ENCODE measurements around the gene CKMT2.

Gene CKMT2

DNA sequence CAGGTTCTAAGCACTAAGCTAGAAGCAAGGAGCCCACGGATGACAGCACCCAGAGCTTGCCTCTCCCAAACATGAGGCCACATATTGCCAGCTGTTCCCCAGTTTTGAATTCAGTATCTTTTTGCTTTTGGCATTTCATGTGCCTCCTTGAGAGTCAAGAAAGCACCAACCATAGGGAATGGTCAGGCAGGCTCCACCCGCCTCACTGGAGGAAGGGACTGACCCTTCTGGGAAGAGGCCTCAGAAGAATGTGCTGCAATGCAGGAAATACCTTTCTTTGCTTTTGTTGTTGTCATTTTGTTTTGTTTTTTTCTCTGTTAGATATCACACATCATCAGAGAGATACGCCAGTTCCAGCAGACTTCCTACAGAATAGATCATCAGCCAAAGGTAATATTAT is 13.7 kb upstream of the CKMT2 start:
- DNase-seq = no peak

DNA sequence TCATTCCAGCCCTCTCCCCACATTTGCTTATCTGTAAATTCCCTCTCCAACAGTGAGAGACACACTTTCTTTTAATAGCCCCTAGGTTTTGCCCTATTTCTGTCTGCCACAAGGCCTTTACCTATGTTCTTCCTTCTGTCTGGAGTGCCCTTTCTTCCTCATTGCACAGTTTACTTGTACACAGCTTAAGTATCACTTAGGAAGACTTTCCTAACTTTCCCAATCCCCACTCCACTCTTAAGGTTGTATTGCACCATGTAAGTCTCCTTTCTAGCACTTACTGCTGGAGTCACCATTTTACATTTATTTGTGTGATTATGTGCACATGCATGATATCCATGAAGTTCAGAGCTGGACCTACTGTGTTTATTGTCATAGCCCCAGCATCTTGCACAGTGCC is 10.8 kb upstream of the CKMT2 start:
- DNase-seq = no peak

DNA sequence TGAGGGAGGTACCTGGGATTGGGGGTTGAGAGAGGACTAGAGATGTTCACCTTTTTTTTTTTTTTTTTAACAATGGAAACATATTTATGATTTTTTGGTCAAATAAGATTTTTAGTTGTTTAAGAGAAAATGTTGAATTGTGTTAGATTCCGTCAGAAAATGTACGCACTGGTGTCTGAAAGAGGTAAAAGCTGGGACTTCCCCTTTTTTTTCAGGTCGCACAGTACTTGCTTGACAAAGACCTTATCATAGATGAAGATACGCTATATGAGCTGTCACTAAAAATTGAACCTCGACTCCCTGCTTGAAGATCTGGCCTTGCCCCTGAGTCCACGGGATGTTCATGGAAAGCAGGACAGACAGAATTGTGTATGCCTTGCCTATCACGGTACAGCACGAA is 7.7 kb upstream of the CKMT2 start:
- DNase-seq = no peak

DNA sequence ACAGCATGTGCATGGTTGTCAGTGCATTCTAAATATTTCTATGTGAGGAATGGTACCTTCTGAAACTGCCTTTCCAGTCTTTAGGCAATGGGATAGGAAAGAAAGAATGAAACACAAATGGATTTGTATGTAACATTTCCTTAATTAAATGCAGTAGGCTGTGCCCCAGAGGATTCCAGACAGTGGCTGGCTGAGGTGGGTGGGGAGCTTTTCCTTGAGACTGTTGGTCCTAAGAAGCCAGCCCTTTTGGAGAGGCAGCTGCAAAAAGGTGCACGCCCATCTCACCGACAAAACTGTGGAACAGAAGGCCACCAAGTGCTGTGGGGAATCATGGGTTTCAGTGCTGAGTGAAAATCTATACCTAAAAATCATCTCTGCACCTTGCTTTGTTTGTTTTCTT is 6.8 kb upstream of the CKMT2 start:
- DNase-seq = no peak

DNA sequence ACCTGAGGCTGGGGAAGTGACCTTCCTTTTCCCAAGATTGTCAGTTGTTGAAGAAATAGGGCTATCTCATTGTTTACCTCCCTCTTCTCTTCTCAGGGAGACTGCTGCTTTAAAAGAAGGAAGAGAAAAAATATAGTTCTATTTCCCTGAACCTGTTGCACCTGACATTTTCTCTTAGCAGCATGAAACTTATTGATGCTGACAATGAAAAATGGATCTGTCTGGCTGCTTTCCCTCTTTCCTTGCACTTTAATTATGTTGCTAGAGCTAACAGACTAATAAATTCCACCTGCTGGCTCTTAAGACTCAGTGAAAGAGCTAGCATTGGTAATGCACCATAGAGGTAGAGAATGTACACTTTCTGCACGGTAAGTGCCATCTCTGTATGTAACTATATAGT is 6.2 kb upstream of the CKMT2 start:
- DNase-seq = no peak

DNA sequence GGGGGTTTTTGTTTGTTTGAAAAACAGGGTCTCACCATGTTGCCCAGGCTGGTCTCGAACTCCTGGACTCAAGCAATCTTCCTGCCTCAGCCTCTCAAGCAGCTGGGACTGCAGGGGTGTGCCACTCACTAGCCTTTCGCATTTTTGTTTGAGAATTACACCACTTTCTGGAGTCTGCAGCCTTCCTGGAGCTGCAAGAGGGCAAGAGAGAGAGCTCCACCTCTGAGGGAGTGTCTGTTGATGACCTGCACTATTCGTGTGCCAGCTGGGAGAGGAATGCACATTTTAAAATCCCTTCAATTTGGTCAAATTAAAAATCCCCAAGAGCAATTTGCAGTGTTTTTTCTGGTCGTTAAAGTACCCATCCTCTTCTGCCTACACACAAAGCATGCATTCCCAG is 5.0 kb upstream of the CKMT2 start:
- no peak for DNase-seq

DNA sequence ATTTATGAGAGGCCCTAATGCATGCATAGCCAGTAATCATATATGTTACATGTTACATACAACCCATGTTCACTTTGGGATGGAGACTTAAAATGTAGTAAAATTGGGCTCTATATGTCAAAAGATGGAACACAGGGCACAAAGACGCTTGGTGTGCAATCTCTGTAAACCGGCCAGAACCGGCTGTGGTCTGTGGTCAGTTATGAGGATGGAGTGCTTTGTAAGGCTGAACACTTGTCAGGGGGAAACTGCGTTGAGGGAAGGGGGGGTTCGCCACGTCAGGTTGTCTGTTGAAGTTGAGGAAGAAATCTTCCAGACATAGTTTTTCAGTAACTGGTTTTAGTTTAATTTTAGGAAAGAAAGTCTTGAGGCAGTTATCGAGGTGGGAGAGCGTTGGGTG is 2.7 kb upstream of the CKMT2 start:
- DNase-seq = no peak

DNA sequence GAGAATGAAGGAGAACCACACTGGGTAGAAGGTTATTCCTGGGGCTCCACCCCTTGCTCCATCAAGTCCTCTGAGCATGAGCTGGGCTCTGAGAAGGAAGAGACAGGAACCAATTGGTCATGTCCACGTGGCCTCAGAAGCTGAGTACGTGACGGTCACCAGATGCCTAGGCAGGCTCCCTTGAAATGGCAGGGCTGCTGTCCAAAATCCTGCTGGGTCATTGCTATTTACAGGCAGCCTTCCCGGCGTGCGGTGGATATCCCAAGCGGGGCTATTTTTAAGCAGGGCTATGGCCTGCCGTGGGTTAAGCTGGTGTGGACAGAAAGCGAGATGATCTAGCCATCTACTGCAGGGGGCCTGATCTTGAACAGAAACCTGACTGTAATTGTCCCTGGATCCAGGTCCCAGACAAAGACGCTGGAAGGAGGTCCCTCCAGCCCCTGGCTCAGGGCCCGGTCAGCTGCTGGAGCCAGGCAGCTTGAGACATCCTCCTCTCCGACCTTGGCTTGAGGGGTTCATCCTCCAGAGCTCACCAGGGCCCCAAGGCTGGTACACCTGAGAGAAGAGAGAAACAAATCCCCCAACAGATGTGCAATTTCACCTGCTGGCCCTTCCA is 550 bp upstream of the CKMT2 start:
- peak in 1 of 2 experiments; percentile 25 for DNase-seq

DNA sequence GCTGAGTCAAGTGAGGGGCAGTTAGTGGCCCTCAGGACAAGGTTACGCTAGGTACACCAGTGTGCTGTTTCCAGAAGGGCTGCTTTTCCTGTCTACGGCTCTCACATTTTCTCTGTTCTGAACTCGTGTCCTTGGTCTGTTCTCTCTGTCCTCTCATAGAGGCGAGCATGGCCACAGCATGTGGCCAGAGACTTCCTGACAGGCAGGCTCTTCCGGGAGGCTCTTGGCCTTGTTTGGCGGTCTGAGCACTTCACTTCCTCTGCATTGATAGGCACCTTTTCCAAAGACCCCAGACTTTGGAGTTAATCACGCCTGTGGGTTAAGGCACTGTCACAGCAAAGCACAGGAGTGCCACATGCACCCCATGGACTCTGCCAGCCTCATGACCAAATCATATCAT is 1.2 kb downstream of the CKMT2 start:
- DNase-seq = no peak

DNA sequence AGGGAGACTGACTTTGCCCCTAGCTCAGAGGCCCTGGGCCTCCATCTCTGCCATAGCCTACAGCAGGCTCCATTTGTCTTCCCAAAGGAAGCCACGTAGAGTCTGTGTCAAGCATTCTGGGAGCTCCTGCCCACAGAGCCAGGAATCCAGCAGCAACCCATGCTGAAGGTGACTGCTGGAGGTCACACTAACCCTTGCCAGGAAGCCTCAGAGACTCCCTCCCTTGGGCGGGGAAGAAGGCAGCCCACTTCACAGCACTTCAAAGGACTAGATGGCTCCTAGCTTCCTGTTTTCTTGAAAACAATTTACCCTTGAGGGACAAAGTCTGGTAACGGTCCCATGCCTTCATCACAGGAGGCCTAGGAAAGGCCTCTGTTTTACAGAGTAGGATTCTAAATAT is 1.7 kb downstream of the CKMT2 start:
- no peak for DNase-seq

DNA sequence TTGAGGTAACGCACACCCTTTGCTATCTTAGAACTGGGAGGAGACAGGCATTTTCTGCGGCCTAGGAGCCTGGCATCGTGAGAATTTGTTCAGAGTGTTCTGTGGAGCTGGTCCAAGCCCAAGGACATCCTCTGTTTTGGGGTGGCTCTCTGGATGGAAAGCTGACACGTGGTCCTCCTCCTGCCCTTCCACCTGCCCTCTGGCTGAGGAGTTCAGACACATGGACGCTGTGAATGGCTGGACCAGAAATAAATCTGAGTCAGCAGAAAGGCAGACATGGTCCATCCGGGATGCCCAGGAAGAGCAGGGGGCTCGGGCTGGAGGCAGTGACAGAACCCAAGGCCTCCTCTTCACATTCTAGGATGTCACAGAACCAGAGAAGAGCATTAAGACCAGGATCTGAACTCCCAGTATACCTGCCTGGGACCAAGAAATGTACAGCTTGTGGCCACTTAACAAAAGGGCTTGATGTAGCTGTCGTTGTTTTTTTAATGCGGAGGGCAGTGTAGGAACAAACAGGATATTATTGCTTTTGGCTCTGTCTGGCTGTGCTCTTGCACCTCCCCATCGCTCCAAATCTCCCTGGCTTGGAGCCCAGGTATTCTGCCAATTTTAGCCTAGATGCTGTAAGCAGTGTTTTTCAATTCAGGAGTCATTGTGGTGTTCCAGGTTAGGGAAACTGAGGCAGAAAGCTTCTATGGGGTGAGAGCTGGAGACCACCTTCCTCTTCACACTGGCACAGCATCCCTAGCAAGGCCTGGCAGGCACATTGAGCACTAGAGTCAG is 2.4 kb downstream of the CKMT2 start:
- peak in 1 of 2 experiments; percentile 30 for DNase-seq

DNA sequence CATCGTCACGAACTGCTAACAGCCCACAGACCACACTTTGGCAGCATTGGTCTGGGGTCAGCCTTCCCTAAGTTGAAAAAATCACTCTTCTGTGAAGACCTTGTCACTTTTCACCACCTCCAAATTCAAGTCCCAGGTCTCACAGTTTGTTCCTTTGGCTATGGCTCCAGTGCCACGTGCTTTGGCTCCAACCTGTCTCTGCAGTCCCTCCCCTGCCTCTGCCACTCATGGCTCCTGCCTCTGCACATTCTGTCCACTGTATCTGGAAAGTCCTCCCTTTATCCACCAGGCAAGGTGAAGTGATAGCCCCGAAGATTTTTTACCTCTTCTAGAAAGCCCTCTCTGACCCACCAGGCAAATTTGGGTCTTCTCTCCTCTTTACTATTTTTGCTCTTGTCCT is 5.3 kb downstream of the CKMT2 start:
- DNase-seq = no peak

DNA sequence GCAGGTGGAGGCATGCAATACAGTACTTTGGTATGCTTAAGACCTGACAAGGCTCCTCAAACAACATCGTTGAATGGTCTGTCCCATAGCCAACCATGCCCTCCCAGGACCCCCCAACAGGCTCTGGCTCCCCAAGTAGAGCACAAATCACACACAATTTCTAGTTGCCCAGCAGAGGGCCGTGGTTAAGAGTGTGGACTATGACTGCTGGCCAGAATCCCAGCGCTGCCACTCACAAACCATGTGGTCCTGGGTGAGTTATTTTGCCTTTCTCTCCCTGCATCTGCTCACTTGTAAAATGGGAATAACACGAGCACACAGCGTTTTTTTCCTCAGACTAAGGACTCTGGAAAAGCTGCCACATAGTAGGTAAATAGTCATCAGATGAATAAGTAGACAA is 6.5 kb downstream of the CKMT2 start:
- no peak for DNase-seq

DNA sequence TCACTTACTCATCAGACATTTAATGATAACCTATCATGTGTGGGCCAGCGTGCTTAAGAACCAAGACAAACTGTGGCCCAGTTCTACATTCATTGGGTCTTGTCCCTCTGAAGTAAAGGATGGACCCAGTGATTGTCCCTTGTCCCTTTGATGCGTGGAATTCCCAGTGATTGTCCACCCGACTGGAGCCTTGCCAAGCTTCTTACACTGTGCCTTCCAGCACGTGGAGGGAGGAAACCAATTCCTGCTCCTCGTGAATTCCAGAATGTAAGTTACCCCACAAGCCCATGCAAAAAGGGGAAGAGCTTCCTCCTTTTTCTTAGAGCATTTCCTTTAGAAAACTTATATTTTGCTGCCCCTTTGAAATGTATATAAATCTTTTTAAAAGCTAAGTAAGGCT is 7.9 kb downstream of the CKMT2 start:
- no peak for DNase-seq

DNA sequence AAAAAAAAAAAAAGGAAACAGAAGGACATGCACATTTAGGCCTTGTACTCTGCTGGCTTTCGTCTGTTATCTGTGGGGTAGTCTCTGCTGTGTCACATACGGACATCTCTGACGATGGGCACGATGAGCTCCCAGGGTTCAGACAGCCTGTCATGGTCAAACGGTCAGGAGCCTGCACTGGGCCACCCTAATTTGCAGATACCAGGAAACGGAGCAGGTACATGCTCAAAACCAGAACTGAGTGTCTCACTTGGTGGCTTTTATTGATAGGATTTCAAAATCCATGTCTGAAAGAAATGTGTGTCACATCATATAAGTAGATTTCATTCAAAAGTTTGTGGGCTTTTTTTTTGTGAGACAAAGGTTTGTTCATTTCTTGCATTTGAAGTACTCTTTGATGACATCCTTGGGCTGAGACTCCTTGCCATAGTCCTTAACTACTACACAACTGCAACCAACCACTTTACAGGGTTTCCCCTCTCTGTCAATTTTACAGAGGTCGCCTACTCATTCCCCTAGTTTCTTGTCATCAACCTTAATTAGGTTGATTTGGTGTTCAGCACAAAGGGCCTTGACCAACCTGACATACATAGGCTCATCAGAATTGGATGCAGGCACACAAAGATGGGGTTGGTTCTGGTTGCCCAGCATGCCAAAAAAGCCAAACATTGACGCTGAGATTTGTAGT is 9.0 kb downstream of the CKMT2 start:
- no peak for DNase-seq

DNA sequence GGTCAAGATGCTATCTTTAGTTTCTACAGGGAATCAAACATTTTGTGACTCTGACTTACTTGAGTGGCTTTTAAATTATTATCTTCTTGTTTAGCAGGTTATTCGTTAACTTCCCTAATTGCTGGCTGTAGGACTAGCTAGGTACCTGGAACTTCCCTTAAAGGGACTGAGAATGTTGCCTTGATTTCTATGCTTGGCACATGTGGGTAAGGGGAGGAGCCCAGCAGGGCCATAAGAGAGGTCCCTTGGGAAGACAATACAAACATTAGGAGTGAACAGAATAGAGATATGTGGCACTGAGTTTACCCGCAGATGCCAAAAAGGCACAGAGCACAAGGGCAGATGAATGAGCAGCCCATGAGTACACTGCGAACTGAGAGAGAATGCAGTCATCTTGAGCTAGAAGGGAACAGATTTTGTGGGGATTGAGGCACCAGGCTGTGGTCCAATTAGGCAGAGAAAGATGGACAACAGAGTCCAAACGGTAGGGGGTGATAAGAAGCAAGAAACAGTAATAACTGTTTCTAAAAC is 9.8 kb downstream of the CKMT2 start:
- DNase-seq = peak in 1 of 2 experiments; percentile 51

DNA sequence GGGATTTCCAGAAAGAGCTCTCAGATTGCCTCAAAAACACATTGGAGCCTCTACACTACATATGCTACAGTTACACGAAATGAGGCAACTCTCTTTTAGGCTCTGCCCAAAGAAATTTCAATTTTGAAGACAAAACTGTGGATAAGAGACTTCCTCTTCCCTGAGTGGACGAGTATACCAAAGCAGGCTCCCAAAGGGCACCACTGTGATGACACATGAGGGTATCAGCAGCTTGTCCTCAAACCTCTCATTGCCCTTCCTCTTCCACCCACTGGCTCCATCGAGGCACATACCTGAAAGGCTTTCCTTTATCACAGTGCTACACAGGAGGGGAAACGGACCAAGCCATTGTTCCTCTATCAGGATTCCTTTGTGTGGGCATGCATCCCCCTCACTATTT is 11.3 kb downstream of the CKMT2 start:
- no peak for DNase-seq

DNA sequence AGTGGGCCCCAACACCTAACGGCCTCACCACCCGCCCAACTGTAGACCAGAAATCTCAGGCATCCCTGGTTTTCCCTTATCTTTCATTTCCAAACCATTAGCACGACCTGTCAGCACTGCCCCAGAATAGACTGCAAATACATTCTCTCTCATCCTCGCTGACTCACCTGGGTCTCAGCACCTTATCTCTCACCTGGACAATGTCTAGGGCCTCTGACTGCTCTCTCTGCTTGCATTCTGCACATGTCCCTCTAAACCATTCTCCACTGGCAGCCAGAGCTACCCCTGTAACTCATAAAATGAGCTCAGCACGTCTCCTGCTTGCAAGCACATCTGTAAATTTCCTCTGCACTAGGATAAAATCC is 12.7 kb downstream of the CKMT2 start:
- no peak for DNase-seq

DNA sequence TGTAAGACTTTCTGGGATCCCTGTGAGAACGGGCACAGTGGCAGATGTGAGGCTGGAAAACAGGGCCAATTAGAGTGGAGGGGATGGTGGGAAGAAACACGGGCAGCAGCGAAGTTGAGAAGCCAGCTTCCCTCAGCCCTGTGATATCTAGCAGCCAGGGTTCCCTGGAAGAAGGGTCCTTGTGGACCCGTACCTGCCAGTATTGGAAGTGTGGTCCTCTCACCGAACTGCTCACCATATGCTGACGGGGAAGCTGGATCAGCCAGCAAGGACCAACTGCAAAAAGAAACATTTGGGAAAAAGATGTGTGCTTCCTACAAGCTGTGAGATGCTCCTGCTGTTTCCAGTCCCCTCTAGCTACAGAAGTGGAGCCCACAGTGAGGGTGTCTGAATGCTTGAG is 13.6 kb downstream of the CKMT2 start:
- DNase-seq = peak in 1 of 2 experiments; percentile 14

DNA sequence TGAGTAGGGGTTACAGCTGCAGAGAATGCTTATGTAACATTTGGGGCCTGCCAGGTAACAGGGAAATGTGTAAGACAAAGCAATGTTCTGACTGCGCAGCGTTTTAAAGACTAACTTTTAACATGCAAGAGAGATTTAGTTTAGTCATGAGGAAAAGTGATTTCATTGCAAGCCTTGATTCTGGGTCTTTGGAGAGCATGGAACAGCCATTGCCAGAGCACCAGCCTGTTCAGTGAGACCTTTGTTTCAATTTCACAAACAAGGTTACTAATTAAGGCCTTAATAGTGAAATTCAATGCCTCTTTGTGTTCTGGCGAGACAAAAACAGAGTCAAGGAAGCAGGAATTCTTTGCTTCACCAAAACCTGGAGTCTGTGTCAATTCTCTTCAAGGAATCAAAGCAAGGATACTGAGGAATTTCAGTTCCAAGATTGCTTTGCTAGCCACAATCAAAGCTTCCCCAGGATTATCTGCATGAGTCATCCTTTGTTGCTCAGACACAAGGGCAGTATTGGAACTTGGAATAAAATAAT is 14.4 kb downstream of the CKMT2 start:
- no peak for DNase-seq

DNA sequence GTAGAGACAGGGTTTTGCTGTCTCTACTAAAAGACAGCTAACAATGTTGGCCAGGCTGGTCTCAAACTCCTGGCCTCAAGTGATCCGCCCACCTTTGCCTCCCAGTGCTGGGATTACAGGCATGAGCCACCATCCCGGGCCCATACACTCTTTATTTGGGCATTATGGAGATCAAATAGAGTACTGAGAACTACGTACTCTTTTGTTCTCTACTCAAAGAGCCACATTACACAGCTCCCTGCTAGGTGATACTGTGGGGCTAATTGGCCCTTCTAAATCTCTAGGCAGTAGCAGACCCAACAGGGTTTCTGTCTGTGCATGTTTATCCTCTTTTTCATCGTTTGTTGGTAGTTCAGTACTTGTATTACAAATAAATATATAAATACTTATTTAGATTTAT is 16.1 kb downstream of the CKMT2 start:
- no peak for DNase-seq

DNA sequence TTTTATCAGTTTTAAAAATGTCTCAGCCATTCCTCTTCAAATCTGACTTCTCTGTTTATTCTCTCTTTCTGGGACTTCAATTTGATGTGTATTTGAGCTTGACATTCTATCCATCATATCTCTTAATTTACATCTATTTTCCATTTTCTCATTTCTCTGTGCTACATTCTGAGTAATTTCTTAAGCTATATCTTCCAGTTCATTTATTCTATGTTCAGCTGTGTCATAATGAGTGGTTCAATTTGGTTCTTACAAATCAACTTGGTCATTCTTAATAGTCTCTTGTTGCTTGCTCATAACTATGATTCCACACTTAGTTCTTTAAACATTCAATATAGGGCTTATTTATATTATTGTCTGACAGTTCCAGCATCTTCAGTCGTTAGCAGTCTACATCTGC is 16.9 kb downstream of the CKMT2 start:
- DNase-seq = no peak

DNA sequence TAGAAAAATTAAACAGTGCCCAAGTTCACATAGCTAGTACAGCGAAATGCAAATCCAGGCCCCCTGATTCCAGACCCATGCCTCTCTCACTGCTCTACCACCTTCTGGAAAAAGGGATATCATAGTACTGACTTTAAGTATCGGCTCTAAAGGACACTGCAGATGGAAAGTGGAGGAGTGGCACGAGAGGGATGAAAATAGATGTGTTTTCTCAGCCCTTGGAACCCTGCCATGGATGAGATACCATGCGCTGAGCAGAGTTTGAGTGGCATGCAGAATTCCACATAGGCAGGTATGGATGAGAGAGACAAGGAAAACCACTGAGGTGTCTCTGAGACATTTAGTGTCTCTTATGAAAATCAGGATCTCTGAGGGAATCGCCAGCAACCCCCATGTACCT is 18.8 kb downstream of the CKMT2 start:
- no peak for DNase-seq

DNA sequence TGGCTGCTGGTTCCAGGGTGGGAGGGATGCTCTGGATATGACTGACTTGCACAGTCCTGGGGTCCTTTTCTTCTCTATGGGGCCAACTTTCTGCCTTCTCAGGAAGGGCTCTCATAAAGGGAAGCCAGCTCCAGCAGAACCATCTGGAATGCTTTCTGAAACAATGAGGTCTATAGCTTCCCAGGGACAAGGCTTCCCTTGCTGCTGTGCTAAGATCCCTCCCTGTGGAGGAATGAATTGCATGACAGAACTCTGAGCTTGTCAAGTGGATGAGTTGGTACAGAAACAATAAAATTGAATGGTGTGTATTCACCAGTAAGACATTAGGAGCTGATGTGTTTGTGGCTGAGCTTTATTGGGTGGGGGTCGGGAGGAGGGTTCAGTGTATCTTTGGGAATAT is 19.8 kb downstream of the CKMT2 start:
- no peak for DNase-seq
